GM18508 (cell line): Measurements from ENCODE around the gene SFMBT1.

Source experiments
- ATAC-seq: cut with Tn5 transposase; IDR thresholded peaks from one replicate; pipeline ENCODE4 v1.9.1; 2021; ENCODE audit warnings: moderate number of reproducible peaks; ENCODE audit not compliant: insufficient read depth, unreplicated experiment

The SFMBT1 gene

GRCh38 chr3:52930748-52931147 lies 115.1 kb downstream of the SFMBT1 start:
- no peak for ATAC-seq

GRCh38 chr3:52926554-52926953 lies 119.3 kb downstream of the SFMBT1 start:
- no peak for ATAC-seq

- ATAC-seq = no peak
These were observed 120.2 kb downstream of the SFMBT1 start for GRCh38 chr3:52925405-52926313.

- ATAC-seq = no peak
These were observed 121.9 kb downstream of the SFMBT1 start for GRCh38 chr3:52923963-52924362.

- no peak for ATAC-seq
These were observed 125.0 kb downstream of the SFMBT1 start for GRCh38 chr3:52920841-52921240.

GRCh38 chr3:52917044-52917443 lies 128.8 kb downstream of the SFMBT1 start:
- ATAC-seq = no peak

- ATAC-seq = no peak
These were observed 130.6 kb downstream of the SFMBT1 start for GRCh38 chr3:52915294-52915693.

GRCh38 chr3:52912885-52913731 lies 132.8 kb downstream of the SFMBT1 start:
- no peak for ATAC-seq

- ATAC-seq = no peak
These were observed 135.1 kb downstream of the SFMBT1 start for GRCh38 chr3:52910823-52911222.

GRCh38 chr3:52907497-52907896 lies 138.4 kb downstream of the SFMBT1 start:
- no peak for ATAC-seq

- no peak for ATAC-seq
These were observed 141.3 kb downstream of the SFMBT1 start for GRCh38 chr3:52904552-52904951.

- no peak for ATAC-seq
These were observed 141.9 kb downstream of the SFMBT1 start for GRCh38 chr3:52904000-52904399.

- no peak for ATAC-seq
These were observed 148.4 kb downstream of the SFMBT1 start, which contains the start of gene STIMATE for GRCh38 chr3:52897130-52898122. Gene STIMATE, minus strand, starts transcription at chr3:52897548. Its CDS starts 98 bp downstream, at chr3:52897450.

- ATAC-seq = no peak
These were observed 149.3 kb downstream of the SFMBT1 start for GRCh38 chr3:52896613-52897012.

GRCh38 chr3:52896151-52896550 lies 149.7 kb downstream of the SFMBT1 start:
- no peak for ATAC-seq

GRCh38 chr3:52895418-52895817 lies 150.5 kb downstream of the SFMBT1 start:
- no peak for ATAC-seq

- no peak for ATAC-seq
These were observed 151.1 kb downstream of the SFMBT1 start for GRCh38 chr3:52894756-52895155.

- ATAC-seq = no peak
These were observed 152.2 kb downstream of the SFMBT1 start for GRCh38 chr3:52893723-52894122.

GRCh38 chr3:52892625-52893311 lies 153.1 kb downstream of the SFMBT1 start:
- no peak for ATAC-seq
